H1 (cell line): ENCODE results near the gene TSSC4. TPM values are rescaled to one million over a fixed set of nuclear protein-coding genes. Genes with fewer than 3 reads are reported as not detected.
A peak's percentile ranks its signal among the peaks of the same experiment; 100 is the strongest.

ENCODE experiments used
- CTCF ChIA-PET: fragments of 300-600 bp; sonication (Branson Sonifier 250); formaldehyde crosslinking; loops from one replicate; lab custom pipeline; 2021; ENCODE audit not compliant: partially characterized antibody; lab: Charles Lee
- POLR2A ChIA-PET: fragments of 300-600 bp; sonication (Branson Sonifier 250); formaldehyde crosslinking; loops from one replicate; lab custom pipeline; 2021; ENCODE audit warnings: inconsistent platforms; ENCODE audit not compliant: partially characterized antibody; lab: Charles Lee
- DNase-seq, 2 experiments: peaks; one replicate each; pipeline versions ENCODE4 v3.0.0 to v3.0.0-alpha.2; 2010 to 2022; ENCODE audit warnings: low spot score in 2 of 2, low read depth in 1 of 2, mixed read lengths in 1 of 2
- FAIRE-seq: peaks from 2 replicates; lab custom pipeline; 2011; peaks lifted over from hg19 to GRCh38; lab: Jason Lieb, UNC
- H2AFZ ChIP-seq: 2 replicates; pipeline ENCODE4 v1.8.1; 2012; ENCODE audit warnings: low read length, inconsistent platforms
- H2AK5ac ChIP-seq: 2 replicates; pipeline ENCODE4 v1.6.1; 2013; ENCODE audit warnings: low read depth, low read length
- H2BK120ac ChIP-seq: replicated peaks from 2 replicates; pipeline ENCODE3; 2013; ENCODE audit warnings: low read depth, low read length, inconsistent platforms
- H2BK12ac ChIP-seq: 2 replicates; pipeline ENCODE4 v1.6.1; 2013; ENCODE audit warnings: low read depth, low read length
- H2BK15ac ChIP-seq: 2 replicates; pipeline ENCODE4 v1.6.1; 2013; ENCODE audit warnings: low read length
- H2BK20ac ChIP-seq: 2 replicates; pipeline ENCODE4 v1.6.1; 2013; ENCODE audit warnings: low read length
- H2BK5ac ChIP-seq: 2 replicates; pipeline ENCODE4 v1.6.1; 2013; ENCODE audit warnings: low read depth, low read length
- H3K14ac ChIP-seq: 2 replicates; pipeline ENCODE4 v1.6.1; 2013; ENCODE audit warnings: inconsistent platforms; ENCODE audit not compliant: insufficient read length
- H3K18ac ChIP-seq: 2 replicates; pipeline ENCODE4 v1.6.1; 2013; ENCODE audit warnings: low read length; ENCODE audit errors: extremely low read depth
- H3K23ac ChIP-seq: 2 replicates; pipeline ENCODE4 v1.6.1; 2013; ENCODE audit warnings: inconsistent platforms; ENCODE audit not compliant: insufficient read length
- H3K23me2 ChIP-seq: 2 replicates; pipeline ENCODE4 v1.6.1; 2013; ENCODE audit warnings: low read depth, low read length
- H3K27ac ChIP-seq: 2 replicates; pipeline ENCODE4 v1.6.1; 2011; ENCODE audit warnings: low read depth, low read length, inconsistent platforms
- H3K27me3 ChIP-seq, 4 experiments: replicated peaks in 1 of 4; 1 replicate in 1 of 4; 2 replicates in 3 of 4; pipeline versions ENCODE4 v1.6.1 to v1.8.1; 2011 to 2013; ENCODE audit warnings: low read length in 3 of 4, mild to moderate bottlenecking in 3 of 4, inconsistent platforms in 2 of 4, mixed read lengths in 2 of 4, moderate library complexity in 1 of 4; ENCODE audit not compliant: control insufficient read depth in 3 of 4, insufficient read depth in 3 of 4; ENCODE audit errors: extremely low read depth in 1 of 4
- H3K36me3 ChIP-seq, 4 experiments: 2 replicates each; pipeline versions ENCODE4 v1.6.1 to v1.8.1; 2011 to 2013; ENCODE audit warnings: mild to moderate bottlenecking in 4 of 4, low read length in 3 of 4, moderate library complexity in 2 of 4, control low read depth in 1 of 4, inconsistent platforms in 1 of 4; ENCODE audit not compliant: insufficient read depth in 4 of 4, control insufficient read depth in 2 of 4
- H3K4ac ChIP-seq: replicated peaks from 2 replicates; pipeline ENCODE3; 2013; ENCODE audit warnings: low read length, low read depth, mixed read lengths, inconsistent platforms; ENCODE audit not compliant: insufficient read length
- H3K4me1 ChIP-seq, 4 experiments: replicated peaks in 1 of 4; 1 replicate in 1 of 4; 2 replicates in 3 of 4; pipeline versions ENCODE4 v1.6.1 to v1.8.1; 2011 to 2013; ENCODE audit warnings: low read length in 3 of 4, inconsistent platforms in 2 of 4, mixed read lengths in 1 of 4; ENCODE audit not compliant: insufficient read depth in 4 of 4, control insufficient read depth in 3 of 4
- H3K4me2 ChIP-seq, 2 experiments: 2 replicates each; pipeline versions ENCODE4 v1.6.1 to v1.8.1; 2011 to 2013; ENCODE audit warnings: low read depth in 2 of 2, low read length in 2 of 2, control low read depth in 1 of 2, inconsistent platforms in 1 of 2, mild to moderate bottlenecking in 1 of 2; ENCODE audit not compliant: insufficient read depth in 1 of 2
- H3K4me3 ChIP-seq, 4 experiments: fragments of 200-600, 300-600 bp in 1 of 4; sonication (generic), shearing (Covaris generic), sonication (Bioruptor Twin) in 1 of 4; 2 replicates each; pipeline versions ENCODE4 v1.5.1 to v1.8.1; 2011 to 2016; ENCODE audit warnings: low read length in 4 of 4, low read depth in 3 of 4, control low read depth in 2 of 4, inconsistent platforms in 2 of 4, mild to moderate bottlenecking in 2 of 4, mixed read lengths in 1 of 4, moderate library complexity in 1 of 4; ENCODE audit not compliant: insufficient read depth in 2 of 4; ENCODE audit errors: extremely low read depth in 1 of 4
- H3K56ac ChIP-seq: replicated peaks from 2 replicates; pipeline ENCODE3; 2013; ENCODE audit warnings: low read depth, mild to moderate bottlenecking, mixed read lengths, low read length, inconsistent platforms; ENCODE audit not compliant: insufficient read length
- H3K79me1 ChIP-seq: 2 replicates; pipeline ENCODE4 v1.6.1; 2013; ENCODE audit warnings: low read depth, low read length, control low read depth
- H3K79me2 ChIP-seq, 2 experiments: 2 replicates each; pipeline versions ENCODE4 v1.6.1 to v1.8.1; 2012 to 2013; ENCODE audit warnings: low read length in 2 of 2, mild to moderate bottlenecking in 2 of 2, inconsistent platforms in 1 of 2; ENCODE audit not compliant: insufficient read depth in 2 of 2, control insufficient read depth in 1 of 2
- H3K9ac ChIP-seq, 4 experiments: replicated peaks in 1 of 4; 1 replicate in 1 of 4; 2 replicates in 3 of 4; pipeline versions ENCODE4 v1.6.1 to v1.8.1; 2011 to 2013; ENCODE audit warnings: low read depth in 3 of 4, low read length in 3 of 4, control low read depth in 2 of 4, mild to moderate bottlenecking in 2 of 4, moderate library complexity in 2 of 4, inconsistent platforms in 1 of 4; ENCODE audit errors: extremely low read depth in 1 of 4
- H3K9me3 ChIP-seq, 2 experiments: 2 replicates each; pipeline versions ENCODE4 v1.6.1 to v1.8.1; 2012 to 2013; ENCODE audit warnings: mild to moderate bottlenecking in 2 of 2, moderate library complexity in 2 of 2, control low read depth in 1 of 2, inconsistent platforms in 1 of 2, low read depth in 1 of 2, low read length in 1 of 2, mixed read lengths in 1 of 2; ENCODE audit not compliant: insufficient read depth in 2 of 2
- H4K20me1 ChIP-seq, 2 experiments: replicated peaks in 1 of 2; 2 replicates each; pipeline versions ENCODE3 to v1.8.1; 2011 to 2013; ENCODE audit warnings: inconsistent platforms in 2 of 2, low read length in 2 of 2, mild to moderate bottlenecking in 1 of 2; ENCODE audit not compliant: insufficient read depth in 2 of 2, control insufficient read depth in 1 of 2
- H4K5ac ChIP-seq: 2 replicates; pipeline ENCODE4 v1.6.1; 2013; ENCODE audit warnings: low read length, low read depth, mixed read lengths, inconsistent platforms; ENCODE audit not compliant: insufficient read length
- H4K8ac ChIP-seq: 2 replicates; pipeline ENCODE4 v1.8.0; 2013; ENCODE audit warnings: mild to moderate bottlenecking, moderate library complexity, low read length, inconsistent platforms; ENCODE audit not compliant: insufficient read depth; ENCODE audit errors: extremely low read depth
- H4K91ac ChIP-seq: replicated peaks from 2 replicates; pipeline ENCODE3; 2013; ENCODE audit warnings: low read length, mixed read lengths, inconsistent platforms; ENCODE audit not compliant: insufficient read length
- CREB1 ChIP-seq: IDR thresholded peaks from 2 replicates; pipeline ENCODE4 v1.6.1; 2012; ENCODE audit warnings: inconsistent platforms
- GABPA ChIP-seq: IDR thresholded peaks from 2 replicates; pipeline ENCODE4 v1.6.1; 2011; ENCODE audit warnings: mild to moderate bottlenecking, low read length, moderate library complexity, borderline replicate concordance; ENCODE audit not compliant: insufficient read depth
- RAD21 ChIP-seq, 2 experiments: IDR thresholded peaks in 1 of 2; conservative IDR thresholded peaks in 1 of 2; 2 replicates each; pipeline ENCODE4 v1.6.1; 2011; ENCODE audit warnings: low read depth in 2 of 2, low read length in 2 of 2, improper control_type of control experiment in 1 of 2, inconsistent platforms in 1 of 2, mild to moderate bottlenecking in 1 of 2, moderate library complexity in 1 of 2
- SP2 ChIP-seq: IDR thresholded peaks from 2 replicates; pipeline ENCODE4 v1.6.1; 2012; ENCODE audit warnings: mild to moderate bottlenecking, low read length, inconsistent platforms
- TAF7 ChIP-seq: optimal IDR thresholded peaks from 2 replicates; pipeline ENCODE3; 2011; ENCODE audit warnings: low read depth, mild to moderate bottlenecking, inconsistent platforms, low read length, moderate library complexity, borderline replicate concordance
- TEAD4 ChIP-seq: IDR thresholded peaks from 2 replicates; pipeline ENCODE4 v1.6.1; 2012; ENCODE audit warnings: low read depth, low read length, inconsistent platforms, mixed read lengths
- WGBS, 2 experiments: shearing (Covaris generic) in 1 of 2; methylation state at CpG; one replicate each; pipeline versions ENCODE4 v1.1.6 to v1.1.7; 2013 to 2015; ENCODE audit warnings: low lambda C conversion rate in 2 of 2, mixed read lengths in 2 of 2, inconsistent platforms in 1 of 2, low coverage in 1 of 2, missing lambda C conversion rate in 1 of 2; ENCODE audit not compliant: insufficient replicate concordance in 2 of 2, insufficient coverage in 1 of 2, insufficient read length in 1 of 2; ENCODE audit errors: extremely low coverage in 1 of 2, missing lambda C conversion rate in 1 of 2; 5-methylcytosine and 5-hydroxymethylcytosine counted together
- polyA plus RNA-seq, 7 experiments: library from polyadenylated mRNA; depleted of rRNA in 3 of 7; stranded (reverse) in 5 of 7; unstranded in 2 of 7; fragments of >200 nt in 5 of 7; fragments of 200-250 nt in 2 of 7; gene quantifications; 1 replicate in 5 of 7; 2 replicates in 1 of 7; 4 replicates in 1 of 7; pipeline versions ENCODE4 v1.2.1 to v1.2.3, GENCODE V29; 2011 to 2013; ENCODE audit warnings: missing spikeins in 2 of 7, mixed read lengths in 2 of 7
- total RNA-seq: library from RNA; stranded (reverse); fragmentation: NEBNext Ultra II Directional; extraction: Animal tissue kit (Norgen Biotek cat#: 25700); gene quantifications from 2 replicates; pipeline ENCODE4 v1.2.1, GENCODE V29; 2021
- TF ChIP-seq, protein P1 (sequence below), 3 experiments: IDR thresholded peaks; 1 replicate in 2 of 3; 2 replicates in 1 of 3; pipeline versions ENCODE4 v1.5.1 to v1.6.1; 2011; ENCODE audit warnings: low read length in 3 of 3, mild to moderate bottlenecking in 3 of 3, inconsistent platforms in 2 of 3, low read depth in 1 of 3, moderate library complexity in 1 of 3; ENCODE audit not compliant: insufficient read depth in 1 of 3; ENCODE audit errors: control extremely low read depth in 1 of 3

The TSSC4 gene
- total and polyA plus RNA-seq, 2 of the 8 experiments (the other 6 are each of a cell fraction or from before 2014, with no cell fraction given) = 34.0 to 39.3 TPM

DNA sequence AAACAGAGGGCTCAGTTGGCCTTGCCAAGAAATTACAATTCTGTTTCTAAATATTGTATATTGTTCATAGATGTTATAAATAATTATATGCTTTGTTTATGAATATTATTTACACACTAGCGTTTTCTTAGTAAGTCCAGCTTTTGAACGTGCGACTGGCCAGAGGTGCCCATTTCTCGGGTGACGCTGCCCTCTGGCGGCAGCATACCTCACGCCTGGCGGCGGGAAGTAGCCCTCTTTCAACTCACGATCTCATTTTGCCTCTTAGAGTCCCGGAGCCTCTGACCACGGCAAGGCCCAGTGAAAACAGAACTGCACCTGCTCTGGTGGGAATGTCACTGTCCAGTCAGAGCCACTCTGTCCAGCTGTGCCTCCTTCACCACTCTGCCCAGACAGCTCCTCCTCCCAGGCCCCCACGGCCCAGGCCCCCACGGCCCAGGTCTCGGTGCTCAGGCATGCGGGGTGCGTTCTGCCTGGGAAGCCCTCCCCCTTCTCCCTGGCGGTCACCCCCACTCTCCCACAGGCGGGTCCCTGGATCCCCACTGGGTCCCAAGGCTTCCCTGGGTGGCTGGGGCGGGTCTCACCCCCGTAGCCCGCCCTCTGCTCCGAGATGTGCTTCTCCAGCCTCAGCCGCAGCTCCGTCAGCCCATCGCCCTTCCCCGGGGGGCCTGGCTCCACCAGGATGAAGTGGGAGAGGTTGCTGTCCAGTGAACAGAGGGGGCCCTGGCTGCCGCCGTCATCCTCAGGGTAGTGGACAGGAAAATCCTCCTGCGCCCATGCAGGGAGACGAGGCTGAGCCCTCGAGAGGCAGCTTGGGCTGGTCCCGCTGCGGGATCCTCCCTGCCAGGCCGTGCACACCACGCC lies 19.3 kb downstream of the TSSC4 start:
- no peak overlapping the region for H2BK120ac ChIP-seq
- H3K79me1 ChIP-seq = no peaks in the 10 kb centered on the region
- H3K18ac ChIP-seq = no peak overlapping the region
- CTCF ChIA-PET = interaction anchor here (0.6 to 11.5 kb wide), 58 partner anchors 8 to 791 kb away, joined by 3 to 359 read pairs (median 4); partner anchors contain the start of genes C11orf21, TSPAN32 and TSSC4
- H3K79me2 ChIP-seq = no peaks in the 10 kb centered on the region
- TF ChIP-seq GABPA (peak; percentile 74; the same call in 1 of the 2 replicates), SP2 (no peak), TAF7 (no peak), RAD21 (IDR thresholded peaks at IDR 0.05 in 1 of 2, conservative IDR thresholded peaks at IDR 0.05 in 1 of 2; ENCODE audit: low read depth in 2 of 2, low read length in 2 of 2) (peak; percentile 79 to 86), CREB1 (0 out of 2 replicates have a peak, but pooled peaks have one; percentile 15), TEAD4 (peak; percentile 65)
- TF ChIP-seq, protein P1, sequence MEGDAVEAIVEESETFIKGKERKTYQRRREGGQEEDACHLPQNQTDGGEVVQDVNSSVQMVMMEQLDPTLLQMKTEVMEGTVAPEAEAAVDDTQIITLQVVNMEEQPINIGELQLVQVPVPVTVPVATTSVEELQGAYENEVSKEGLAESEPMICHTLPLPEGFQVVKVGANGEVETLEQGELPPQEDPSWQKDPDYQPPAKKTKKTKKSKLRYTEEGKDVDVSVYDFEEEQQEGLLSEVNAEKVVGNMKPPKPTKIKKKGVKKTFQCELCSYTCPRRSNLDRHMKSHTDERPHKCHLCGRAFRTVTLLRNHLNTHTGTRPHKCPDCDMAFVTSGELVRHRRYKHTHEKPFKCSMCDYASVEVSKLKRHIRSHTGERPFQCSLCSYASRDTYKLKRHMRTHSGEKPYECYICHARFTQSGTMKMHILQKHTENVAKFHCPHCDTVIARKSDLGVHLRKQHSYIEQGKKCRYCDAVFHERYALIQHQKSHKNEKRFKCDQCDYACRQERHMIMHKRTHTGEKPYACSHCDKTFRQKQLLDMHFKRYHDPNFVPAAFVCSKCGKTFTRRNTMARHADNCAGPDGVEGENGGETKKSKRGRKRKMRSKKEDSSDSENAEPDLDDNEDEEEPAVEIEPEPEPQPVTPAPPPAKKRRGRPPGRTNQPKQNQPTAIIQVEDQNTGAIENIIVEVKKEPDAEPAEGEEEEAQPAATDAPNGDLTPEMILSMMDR (IDR thresholded peaks at IDR 0.05; ENCODE audit: control extremely low read depth in 1 of 3, insufficient read depth in 1 of 3, low read depth in 1 of 3, low read length in 3 of 3) = peak in 2 of 3 experiments; percentile 83 to 93; a peak in 3 of 4 replicates
- H3K23ac ChIP-seq = no peak overlapping the region
- peak overlapping the region; percentile 64 for H4K91ac ChIP-seq
- no peak overlapping the region for H3K4me3 ChIP-seq
- H3K36me3 ChIP-seq = no peaks in the 10 kb centered on the region
- no peak overlapping the region; the same call in 1 of the 2 replicates for H2AFZ ChIP-seq
- H2BK20ac ChIP-seq = no peak overlapping the region
- no peak overlapping the region for H3K4me2 ChIP-seq
- DNase-seq = peak in 1 of 2 experiments; percentile 84
- H4K8ac ChIP-seq = peak overlapping the region; percentile 65; the same call in 1 of the 2 replicates
- H3K4ac ChIP-seq = no peak overlapping the region
- WGBS, 2 experiments = 60% methylated on average over 25 of the region's 36 CpGs; no CpG with 5 or more reads in 1 of the 2 experiments
- H3K4me1 ChIP-seq = peaks cover 0 to 5% (median under 1%) of the 10 kb centered on the region in 4 experiments; a peak in 2 of 7 replicates
- H2BK15ac ChIP-seq = no peak overlapping the region
- no peak overlapping the region for H2AK5ac ChIP-seq
- no peak overlapping the region for H3K9ac ChIP-seq
- no peak for FAIRE-seq
- H4K20me1 ChIP-seq = no peaks in the 10 kb centered on the region
- no peaks in the 10 kb centered on the region for H3K23me2 ChIP-seq
- H3K14ac ChIP-seq = no peak overlapping the region
- no peak overlapping the region for H3K56ac ChIP-seq
- H2BK5ac ChIP-seq = no peak overlapping the region
- POLR2A ChIA-PET = interaction anchor here (0.9 to 4.3 kb wide), 5 partner anchors 15 to 465 kb away, joined by 3 to 17 read pairs (median 10); partner anchors contain the start of genes CD81, CDKN1C and TSSC4
- H3K27me3 ChIP-seq = peaks cover 0 to 3% (median 0%) of the 10 kb centered on the region in 4 experiments; a peak in 1 of 7 replicates
- H2BK12ac ChIP-seq = no peak overlapping the region
- H4K5ac ChIP-seq = peak overlapping the region; percentile 48
- H3K27ac ChIP-seq = no peak overlapping the region
- H3K9me3 ChIP-seq = no peaks in the 10 kb centered on the region
